Stimulated activated CD4-positive, alpha-beta T cell treated with anti-CD3 and anti-CD28 coated beads, Interleukin-1b, Interleukin-23, amount 100 ng/mL, for 1 hour (primary cell): Measurements from ENCODE around the gene ABCA12.

Experiments
- DNase-seq, 2 donors: peaks; one replicate each; pipeline ENCODE4 v3.0.0-alpha.2; 2020; ENCODE audit warnings: low read depth in 2 of 2

ABCA12 gene

GRCh38 chr2:214966420-214966819 is 172.0 kb downstream of the ABCA12 start:
- no peak for DNase-seq

- DNase-seq: no peak
Observed at GRCh38 chr2:214960677-214961076, 177.7 kb downstream of the ABCA12 start.

GRCh38 chr2:214946949-214947348 is 191.5 kb downstream of the ABCA12 start:
- no peak for DNase-seq

- DNase-seq: no peak
Observed at GRCh38 chr2:214934006-214934405, 204.4 kb downstream of the ABCA12 start.

- DNase-seq: no peak
Observed at GRCh38 chr2:214904634-214905033, 233.8 kb downstream of the ABCA12 start.

- DNase-seq: no peak
Observed at GRCh38 chr2:214904176-214904575, 234.2 kb downstream of the ABCA12 start.

GRCh38 chr2:214902286-214902685 is 236.1 kb downstream of the ABCA12 start:
- DNase-seq: no peak

- no peak for DNase-seq
Observed at GRCh38 chr2:214899751-214900150, 238.7 kb downstream of the ABCA12 start.

- no peak for DNase-seq
Observed at GRCh38 chr2:214896274-214896673, 242.2 kb downstream of the ABCA12 start.

GRCh38 chr2:214895469-214895868 is 243.0 kb downstream of the ABCA12 start:
- no peak for DNase-seq

- DNase-seq: no peak
Observed at GRCh38 chr2:214889301-214889700, 249.1 kb downstream of the ABCA12 start.

GRCh38 chr2:214881647-214882202 is 256.7 kb downstream of the ABCA12 start:
- DNase-seq: no peak
